ENCODE data around the gene ORM2. TPM values are rescaled to one million over a fixed set of nuclear protein-coding genes. Genes with fewer than 3 reads are reported as not detected.
"Not testable (repeated sequence)": the region's sequence is repeated elsewhere in the genome, so short reads cannot be mapped to it uniquely, and the experiment has no call there.

The ORM2 gene
- polyA plus RNA-seq (2013, experiment 1 of 2; ENCODE audit: insufficient read length) = not detected
- not detected for polyA plus RNA-seq (2013, experiment 2 of 2; ENCODE audit: insufficient read length)

GRCh38 chr9:114329625-114330022, at the start of gene ORM2:
ORM2 (plus strand) TSS chr9:114329869; CDS start chr9:114329905, 36 bp downstream.
- not testable (repeated sequence) for DNase-seq

- peak; percentile 90 for DNase-seq
Observed at GRCh38 chr9:114280636-114281472, 48.8 kb upstream of the ORM2 start.

DNA sequence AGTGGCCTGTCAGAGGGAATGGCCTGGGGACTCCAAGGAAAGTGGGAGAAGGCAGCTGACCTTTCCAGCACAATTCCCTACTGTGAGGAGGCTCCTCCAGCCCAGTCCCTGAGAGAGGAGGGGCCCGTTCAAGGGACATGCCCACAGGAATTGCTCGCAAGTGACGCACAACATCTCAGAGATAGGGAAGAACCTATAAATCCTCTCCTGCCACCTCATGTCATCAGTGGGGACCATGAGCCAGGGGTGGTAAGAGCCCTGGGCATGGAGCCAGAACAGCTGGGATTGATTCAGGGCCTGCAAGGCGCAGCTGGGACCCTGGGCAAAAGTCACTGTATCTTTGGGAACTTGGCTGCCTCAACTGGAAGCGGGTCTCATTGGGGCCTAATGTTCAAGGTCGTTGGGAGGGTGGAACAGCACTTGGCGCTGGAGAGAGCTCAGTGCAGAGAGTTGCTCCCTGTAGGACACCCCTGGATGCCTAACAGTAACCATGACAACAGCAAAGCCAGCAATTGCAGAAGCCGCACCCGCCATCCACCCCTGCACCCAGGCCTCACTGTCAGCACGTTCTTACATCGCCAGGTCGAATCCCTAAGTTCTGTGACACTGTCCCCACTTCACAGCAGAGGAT, 48.1 kb upstream of the ORM2 start:
- DNase-seq = peak; percentile 93

DNA sequence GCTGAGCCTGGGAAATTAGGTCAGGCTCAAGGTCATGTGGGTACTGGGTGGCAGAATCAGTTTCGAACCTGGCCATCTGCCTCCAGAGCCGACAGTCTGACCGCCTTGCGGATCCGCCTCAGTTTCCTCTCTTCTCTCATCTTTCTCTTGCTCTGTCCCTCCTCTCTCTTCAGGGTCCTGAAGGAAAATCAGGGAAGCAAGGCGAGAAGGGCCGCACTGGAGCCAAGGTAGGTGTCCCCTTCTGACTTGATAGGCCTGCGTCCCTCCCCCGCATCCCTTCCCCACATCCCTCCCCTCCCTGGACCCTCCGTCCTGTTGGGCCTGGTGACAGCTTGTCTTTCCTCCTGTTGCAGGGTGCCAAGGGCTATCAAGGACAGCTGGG, 47.6 kb upstream of the ORM2 start:
- DNase-seq = no peak

DNA sequence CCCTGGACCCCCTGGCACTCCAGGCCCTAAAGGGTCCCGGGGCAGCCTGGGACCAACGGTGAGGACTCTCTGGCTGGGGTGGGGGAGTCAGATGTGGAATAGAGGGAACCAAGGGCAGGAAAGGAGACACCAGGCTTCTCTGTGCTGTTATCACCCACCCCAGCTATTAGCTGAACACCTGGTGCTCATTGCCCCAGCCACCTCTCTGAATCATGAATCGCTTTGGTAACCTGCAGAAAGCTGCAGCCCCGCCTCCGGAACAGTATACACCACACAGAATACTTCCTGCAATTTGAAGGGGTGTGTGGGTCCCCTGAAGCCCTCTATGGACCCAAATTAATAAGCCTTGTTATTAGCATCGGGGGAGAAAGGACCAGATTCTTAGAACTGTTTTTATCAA, 47.2 kb upstream of the ORM2 start:
- DNase-seq = no peak

- peak; percentile 91 for DNase-seq
Observed at GRCh38 chr9:114282926-114283325, 46.7 kb upstream of the ORM2 start.

- no peak for DNase-seq
Observed at GRCh38 chr9:114283551-114284111, 46.0 kb upstream of the ORM2 start.

- no peak for DNase-seq
Observed at GRCh38 chr9:114284316-114285060, 45.2 kb upstream of the ORM2 start.

- DNase-seq = peak; percentile 94
Observed at GRCh38 chr9:114285166-114285867, 44.4 kb upstream of the ORM2 start.

DNA sequence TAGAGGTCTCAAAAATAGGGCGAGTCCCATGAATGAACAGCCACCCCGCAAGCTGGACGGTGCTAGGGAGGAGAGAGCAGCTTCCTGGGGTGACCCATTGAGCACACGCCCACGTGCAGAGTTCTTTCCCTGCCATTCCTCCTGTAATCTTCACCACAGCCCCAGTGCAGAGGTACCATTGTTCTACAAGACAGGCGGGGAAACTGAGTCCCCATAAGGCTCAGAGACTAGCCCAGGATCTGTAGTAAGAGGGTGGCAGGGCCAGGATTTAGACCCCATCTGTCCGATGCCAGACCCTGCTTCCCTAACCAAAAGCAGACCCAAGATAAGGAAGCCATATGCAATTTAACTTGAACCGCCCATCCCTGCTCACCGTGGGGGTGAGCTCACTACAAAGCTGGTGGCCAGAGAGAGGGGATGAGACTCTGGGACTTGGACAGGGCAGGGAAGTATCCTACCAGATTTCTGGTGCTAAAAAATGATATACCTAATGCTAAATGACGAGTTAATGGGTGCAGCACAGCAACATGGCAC, 43.5 kb upstream of the ORM2 start:
- DNase-seq = no peak

- DNase-seq = no peak
Observed at GRCh38 chr9:114287001-114287762, 42.5 kb upstream of the ORM2 start.

GRCh38 chr9:114287763-114288192, 41.9 kb upstream of the ORM2 start:
- DNase-seq = no peak

DNA sequence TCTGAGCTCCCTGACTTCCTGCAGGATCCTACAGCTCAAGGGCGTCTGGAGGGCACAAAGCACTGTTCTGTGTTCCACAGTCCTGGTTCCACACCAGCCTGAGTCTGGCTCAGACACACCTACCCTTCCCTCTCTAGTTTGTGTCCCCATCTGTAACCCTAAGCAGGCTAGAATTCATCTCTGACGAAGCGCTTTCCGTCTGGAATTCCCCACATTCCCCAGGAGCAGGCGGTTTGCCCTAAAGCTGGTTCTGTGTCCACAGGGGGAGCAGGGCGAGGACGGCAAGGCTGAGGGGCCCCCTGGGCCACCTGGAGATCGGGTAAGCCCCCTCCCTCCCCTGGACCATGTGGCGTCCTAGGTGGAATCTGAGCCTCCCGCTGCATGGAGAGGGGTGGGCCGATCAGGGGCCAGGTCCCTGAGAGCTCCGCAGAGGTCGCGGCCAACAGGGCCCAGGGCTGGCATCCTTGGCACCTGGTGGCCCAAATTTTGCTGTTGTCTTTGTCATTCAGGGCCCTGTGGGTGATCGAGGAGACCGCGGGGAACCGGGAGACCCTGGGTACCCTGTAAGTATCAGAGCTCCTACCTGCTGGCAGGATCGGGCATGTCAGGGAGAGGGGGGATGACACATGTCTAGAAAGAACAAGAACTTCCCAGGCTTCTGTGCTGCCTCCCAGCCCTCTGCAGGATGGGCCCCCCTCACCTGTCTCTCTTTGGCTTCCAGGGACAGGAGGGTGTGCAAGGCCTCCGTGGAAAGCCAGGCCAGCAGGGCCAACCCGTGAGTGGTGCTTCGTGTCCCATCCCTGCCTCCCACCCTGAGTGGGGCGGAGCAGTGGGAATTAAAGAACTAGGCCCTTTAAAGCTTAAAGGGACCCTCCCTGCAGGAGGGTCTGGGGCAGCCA, 41.2 kb upstream of the ORM2 start:
- peak; percentile 85 for DNase-seq

- DNase-seq = no peak
Observed at GRCh38 chr9:114289106-114289505, 40.6 kb upstream of the ORM2 start.

DNA sequence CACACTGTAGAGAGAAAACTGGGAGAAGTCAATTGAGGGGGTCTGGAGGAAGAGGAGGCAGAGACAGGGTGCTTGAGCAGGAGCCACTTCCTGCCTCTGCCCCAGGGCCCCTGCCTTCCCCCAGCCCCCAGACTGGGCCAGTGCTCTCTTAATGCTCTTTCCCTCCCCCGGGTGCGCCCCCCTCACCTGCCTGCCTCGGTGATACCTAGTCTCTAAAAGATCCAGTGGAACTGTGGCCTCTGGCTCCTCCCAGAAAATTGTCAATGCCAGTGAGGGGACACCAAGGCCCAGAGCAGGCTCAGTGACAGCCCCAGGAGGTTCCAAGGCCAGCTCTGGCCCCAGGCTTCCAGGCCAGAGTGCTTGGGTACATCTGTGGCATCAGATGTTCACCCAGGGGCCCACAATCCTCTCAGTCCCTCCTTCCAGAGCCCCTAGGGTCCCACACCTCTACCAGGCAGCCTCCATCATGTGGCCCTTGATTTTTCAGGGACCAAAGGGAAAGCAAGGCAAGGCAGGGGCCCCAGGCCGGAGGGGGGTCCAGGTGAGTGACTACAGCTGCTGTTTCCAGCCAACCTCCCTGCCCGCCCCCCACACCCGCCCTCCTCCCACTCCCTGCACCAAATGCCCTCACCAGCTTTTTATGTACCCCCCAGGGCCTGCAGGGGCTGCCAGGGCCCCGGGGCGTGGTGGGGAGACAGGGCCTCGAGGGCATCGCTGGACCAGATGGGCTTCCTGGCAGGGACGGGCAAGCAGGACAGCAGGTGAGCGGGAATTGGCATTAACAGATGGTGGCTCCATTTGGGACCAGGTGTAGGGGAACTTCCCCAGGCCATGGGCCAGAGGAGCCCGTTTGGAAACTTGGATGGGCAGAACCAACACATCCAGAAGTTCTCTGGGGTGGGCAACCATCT, 39.8 kb upstream of the ORM2 start:
- no peak for DNase-seq

DNA sequence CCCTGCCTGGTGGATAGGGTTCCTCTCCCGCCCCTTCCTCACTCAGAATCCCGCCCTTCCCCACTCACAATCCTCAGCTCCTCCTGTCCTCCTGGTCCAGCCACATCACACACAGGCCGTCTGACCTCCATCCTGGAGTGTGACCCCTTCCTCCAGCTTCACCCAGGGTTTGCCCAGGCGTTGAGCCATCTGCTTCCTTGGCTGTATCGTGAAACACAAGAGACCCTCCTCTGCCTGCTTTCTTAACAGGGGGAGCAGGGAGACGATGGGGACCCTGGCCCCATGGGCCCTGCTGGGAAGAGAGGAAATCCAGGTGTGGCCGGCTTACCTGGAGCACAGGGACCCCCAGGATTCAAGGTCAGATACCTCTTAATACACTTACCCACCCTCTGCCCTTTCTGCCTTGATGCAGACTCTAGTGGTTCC, 39.1 kb upstream of the ORM2 start:
- no peak for DNase-seq

- DNase-seq = peak; percentile 63
Observed at GRCh38 chr9:114291064-114291474, 38.6 kb upstream of the ORM2 start.

GRCh38 chr9:114291886-114292590, 37.6 kb upstream of the ORM2 start:
- no peak for DNase-seq
